H9 (cell line): Measurements from ENCODE around the gene SERINC3. TPM values are rescaled to one million over a fixed set of nuclear protein-coding genes. Genes with fewer than 3 reads are reported as not detected.

Source experiments
- DNase-seq: peaks from one replicate; pipeline ENCODE4 v3.0.0-alpha.2; 2017
- H2AFZ ChIP-seq: one replicate; pipeline ENCODE4 v1.6.1; 2013; ENCODE audit warnings: mild to moderate bottlenecking, low read length, control low read depth, moderate library complexity
- H2AK5ac ChIP-seq: 2 replicates; pipeline ENCODE4 v1.6.1; 2013; ENCODE audit warnings: low read length, control low read depth, mixed read lengths; ENCODE audit not compliant: insufficient read length
- H2BK120ac ChIP-seq: one replicate; pipeline ENCODE4 v1.6.1; 2013; ENCODE audit warnings: low read depth, mild to moderate bottlenecking, low read length, control low read depth, inconsistent platforms; ENCODE audit not compliant: poor library complexity, severe bottlenecking
- H2BK12ac ChIP-seq: 2 replicates; pipeline ENCODE4 v1.6.1; 2013; ENCODE audit warnings: low read length, control low read depth, mixed read lengths, low read depth; ENCODE audit not compliant: insufficient read length
- H2BK15ac ChIP-seq: 2 replicates; pipeline ENCODE4 v1.6.1; 2013; ENCODE audit warnings: low read depth, low read length, control low read depth
- H2BK20ac ChIP-seq: one replicate; pipeline ENCODE4 v1.6.1; 2013; ENCODE audit warnings: low read depth, mild to moderate bottlenecking, low read length, control low read depth, inconsistent platforms; ENCODE audit not compliant: poor library complexity, severe bottlenecking
- H2BK5ac ChIP-seq: 2 replicates; pipeline ENCODE4 v1.6.1; 2013; ENCODE audit warnings: low read length, control low read depth, mixed read lengths; ENCODE audit not compliant: insufficient read length
- H3K14ac ChIP-seq: 2 replicates; pipeline ENCODE4 v1.6.1; 2013; ENCODE audit warnings: low read length, control low read depth; ENCODE audit not compliant: insufficient read depth
- H3K18ac ChIP-seq: 2 replicates; pipeline ENCODE4 v1.6.1; 2013; ENCODE audit warnings: low read depth, mild to moderate bottlenecking, mixed read lengths, low read length, control low read depth; ENCODE audit not compliant: insufficient read length
- H3K23ac ChIP-seq: 2 replicates; pipeline ENCODE4 v1.6.1; 2013; ENCODE audit warnings: low read length, control low read depth, mixed read lengths, low read depth; ENCODE audit not compliant: insufficient read length
- H3K23me2 ChIP-seq: 2 replicates; pipeline ENCODE4 v1.6.1; 2013; ENCODE audit warnings: low read depth, mild to moderate bottlenecking, mixed read lengths, low read length, control low read depth; ENCODE audit not compliant: insufficient read length, poor library complexity, severe bottlenecking
- H3K27ac ChIP-seq: 2 replicates; pipeline ENCODE4 v1.5.1; 2013; ENCODE audit warnings: low read length, control low read depth, mixed read lengths, low read depth; ENCODE audit not compliant: insufficient read length
- H3K27me3 ChIP-seq: 2 replicates; pipeline ENCODE4 v1.6.1; 2013; ENCODE audit warnings: low read length, control low read depth, inconsistent platforms; ENCODE audit not compliant: insufficient read depth
- H3K4ac ChIP-seq: 2 replicates; pipeline ENCODE4 v1.6.1; 2013; ENCODE audit warnings: low read depth, mild to moderate bottlenecking, control low read depth, inconsistent platforms, low read length, moderate library complexity
- H3K4me1 ChIP-seq: 2 replicates; pipeline ENCODE4 v1.6.1; 2013; ENCODE audit warnings: low read length, control low read depth, inconsistent platforms; ENCODE audit not compliant: insufficient read depth
- H3K4me2 ChIP-seq: 2 replicates; pipeline ENCODE4 v1.6.1; 2013; ENCODE audit warnings: low read length, control low read depth, mixed read lengths; ENCODE audit not compliant: insufficient read length, insufficient read depth
- H3K56ac ChIP-seq: 2 replicates; pipeline ENCODE4 v1.6.1; 2013; ENCODE audit warnings: low read depth, mild to moderate bottlenecking, mixed read lengths, low read length, control low read depth; ENCODE audit not compliant: insufficient read length
- H3K79me1 ChIP-seq: 2 replicates; pipeline ENCODE4 v1.6.1; 2013; ENCODE audit warnings: low read depth, mild to moderate bottlenecking, moderate library complexity, low read length, control low read depth, inconsistent platforms; ENCODE audit not compliant: insufficient read depth, poor library complexity, severe bottlenecking
- H3K79me2 ChIP-seq: 2 replicates; pipeline ENCODE4 v1.6.1; 2013; ENCODE audit warnings: low read length, control low read depth, inconsistent platforms; ENCODE audit not compliant: insufficient read depth
- H3K9ac ChIP-seq: 2 replicates; pipeline ENCODE4 v1.6.1; 2013; ENCODE audit warnings: low read length, control low read depth, mixed read lengths; ENCODE audit not compliant: insufficient read length; ENCODE audit errors: extremely low read depth
- H3K9me3 ChIP-seq: one replicate; pipeline ENCODE4 v1.6.1; 2013; ENCODE audit warnings: low read depth, low read length, inconsistent platforms; ENCODE audit not compliant: control insufficient read depth
- H3T11ph ChIP-seq: one replicate; pipeline ENCODE4 v1.6.1; 2013; ENCODE audit warnings: mild to moderate bottlenecking, low read length, control low read depth, inconsistent platforms
- H4K20me1 ChIP-seq: one replicate; pipeline ENCODE4 v1.6.1; 2013; ENCODE audit not compliant: control insufficient read depth, insufficient read length, insufficient read depth
- H4K5ac ChIP-seq: 2 replicates; pipeline ENCODE4 v1.6.1; 2013; ENCODE audit warnings: low read depth, mild to moderate bottlenecking, mixed read lengths, low read length, control low read depth; ENCODE audit not compliant: insufficient read length
- H4K8ac ChIP-seq: replicated peaks from 2 replicates; pipeline ENCODE4 v1.6.1; 2013; ENCODE audit warnings: low read length, control low read depth, mixed read lengths, low read depth; ENCODE audit not compliant: insufficient read length
- H4K91ac ChIP-seq: 2 replicates; pipeline ENCODE4 v1.6.1; 2013; ENCODE audit warnings: low read depth, mild to moderate bottlenecking, moderate library complexity, mixed read lengths, low read length, control low read depth; ENCODE audit not compliant: insufficient read length
- H3K27ac Mint-ChIP-seq, 3 experiments: 2 replicates in 2 of 3; 3 replicates in 1 of 3; pipeline ENCODE4 v1.8.0; 2020 to 2021; ENCODE audit warnings: mixed read lengths in 3 of 3, mild to moderate bottlenecking in 1 of 3, moderate library complexity in 1 of 3
- H3K27me3 Mint-ChIP-seq: 2 replicates; pipeline ENCODE4 v1.8.0; 2021; ENCODE audit warnings: low read depth, mild to moderate bottlenecking, moderate library complexity, mixed read lengths
- H3K36me3 Mint-ChIP-seq, 3 experiments: 2 replicates in 2 of 3; 3 replicates in 1 of 3; pipeline ENCODE4 v1.8.0; 2020 to 2021; ENCODE audit warnings: low read depth in 3 of 3, mixed read lengths in 3 of 3; ENCODE audit not compliant: insufficient read depth in 1 of 3
- H3K4me1 Mint-ChIP-seq, 2 experiments: 2 replicates each; pipeline ENCODE4 v1.8.0; 2020; ENCODE audit warnings: mixed read lengths in 2 of 2
- H3K4me3 Mint-ChIP-seq, 2 experiments: 2 replicates in 1 of 2; 3 replicates in 1 of 2; pipeline ENCODE4 v1.8.0; 2020 to 2021; ENCODE audit warnings: mild to moderate bottlenecking in 2 of 2, mixed read lengths in 2 of 2, moderate library complexity in 1 of 2
- H3K9me3 Mint-ChIP-seq, 2 experiments: 2 replicates in 1 of 2; 3 replicates in 1 of 2; pipeline ENCODE4 v1.8.0; 2020; ENCODE audit warnings: mild to moderate bottlenecking in 2 of 2, mixed read lengths in 2 of 2, moderate library complexity in 1 of 2
- WGBS: extraction: QIAGEN DNeasy Blood & Tissue Kit; methylation state at CpG from one replicate; pipeline ENCODE4 v1.1.7; 2013; ENCODE audit warnings: missing lambda C conversion rate, low lambda C conversion rate, mixed read lengths; ENCODE audit not compliant: insufficient read length; ENCODE audit errors: extremely low coverage; 5-methylcytosine and 5-hydroxymethylcytosine counted together
- total RNA-seq: library from RNA; stranded (reverse); gene quantifications from 2 replicates; pipeline ENCODE4 v1.2.1, GENCODE V29; 2021
- TF ChIP-seq, protein P1 (sequence below): fragments of 200-600 bp; sonication (generic); conservative IDR thresholded peaks from 3 replicates; pipeline ENCODE4 v1.8.0; 2021; ENCODE audit warnings: antibody characterized with exemption, mild to moderate bottlenecking

Gene SERINC3
- total RNA-seq, 1 experiment from 2014 or later = 41.5 TPM

DNA sequence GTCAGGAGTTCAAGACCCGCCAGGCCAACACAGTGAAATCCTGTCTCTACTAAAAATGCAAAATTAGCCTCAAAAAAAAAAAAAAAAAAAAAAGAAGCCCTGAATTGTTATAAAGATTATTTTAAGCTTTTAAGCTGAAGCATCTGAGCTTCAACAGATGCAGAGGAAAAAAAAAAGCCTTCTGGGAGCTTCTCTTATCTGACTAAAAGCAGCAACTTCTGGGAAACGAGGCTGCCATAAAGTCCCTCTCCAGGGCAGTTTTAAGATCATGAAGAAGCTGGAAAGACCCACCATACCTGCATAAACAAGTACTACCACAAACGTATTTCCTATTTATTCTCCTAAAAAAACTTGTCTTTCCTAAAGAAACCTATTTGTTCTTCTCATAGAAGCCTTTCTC lies 3.6 kb downstream of the SERINC3 start:
- H3K14ac ChIP-seq = no peak overlapping the region
- Mint-ChIP-seq H3K4me3 (no peak overlapping the region), H3K27ac (no peak overlapping the region; a peak in 1 of 7 replicates), H3K4me1 (peaks cover 12 to 14% of the 10 kb centered on the region in 2 experiments), H3K36me3 (peaks cover 0 to 4% (median 0%) of the 10 kb centered on the region in 3 experiments; a peak in 1 of 7 replicates), H3K9me3 (no peaks in the 10 kb centered on the region), H3K27me3 (no peaks in the 10 kb centered on the region)
- H2BK15ac ChIP-seq = no peak overlapping the region
- H4K5ac ChIP-seq = no peak overlapping the region
- no peak overlapping the region for H2BK20ac ChIP-seq
- peaks cover 14% of the 10 kb centered on the region; the same call in 1 of the 2 replicates for H3K79me2 ChIP-seq
- peaks cover 3% of the 10 kb centered on the region for H3K23me2 ChIP-seq
- H3K27ac ChIP-seq = no peak overlapping the region
- H3T11ph ChIP-seq = no peak overlapping the region
- WGBS = 100% methylated on average over 1 of the region's 3 CpGs
- H3K56ac ChIP-seq = no peak overlapping the region
- no peak overlapping the region for H3K4me2 ChIP-seq
- H2AFZ ChIP-seq = no peak overlapping the region
- no peak overlapping the region for H2AK5ac ChIP-seq
- no peak overlapping the region for H4K8ac ChIP-seq
- H3K23ac ChIP-seq = no peak overlapping the region
- no peak overlapping the region for H2BK12ac ChIP-seq
- no peak overlapping the region for H3K18ac ChIP-seq
- no peak overlapping the region for H3K4ac ChIP-seq
- peaks cover 3% of the 10 kb centered on the region; the same call in 1 of the 2 replicates for H3K4me1 ChIP-seq
- H3K9me3 ChIP-seq = no peaks in the 10 kb centered on the region
- TF ChIP-seq, protein P1, sequence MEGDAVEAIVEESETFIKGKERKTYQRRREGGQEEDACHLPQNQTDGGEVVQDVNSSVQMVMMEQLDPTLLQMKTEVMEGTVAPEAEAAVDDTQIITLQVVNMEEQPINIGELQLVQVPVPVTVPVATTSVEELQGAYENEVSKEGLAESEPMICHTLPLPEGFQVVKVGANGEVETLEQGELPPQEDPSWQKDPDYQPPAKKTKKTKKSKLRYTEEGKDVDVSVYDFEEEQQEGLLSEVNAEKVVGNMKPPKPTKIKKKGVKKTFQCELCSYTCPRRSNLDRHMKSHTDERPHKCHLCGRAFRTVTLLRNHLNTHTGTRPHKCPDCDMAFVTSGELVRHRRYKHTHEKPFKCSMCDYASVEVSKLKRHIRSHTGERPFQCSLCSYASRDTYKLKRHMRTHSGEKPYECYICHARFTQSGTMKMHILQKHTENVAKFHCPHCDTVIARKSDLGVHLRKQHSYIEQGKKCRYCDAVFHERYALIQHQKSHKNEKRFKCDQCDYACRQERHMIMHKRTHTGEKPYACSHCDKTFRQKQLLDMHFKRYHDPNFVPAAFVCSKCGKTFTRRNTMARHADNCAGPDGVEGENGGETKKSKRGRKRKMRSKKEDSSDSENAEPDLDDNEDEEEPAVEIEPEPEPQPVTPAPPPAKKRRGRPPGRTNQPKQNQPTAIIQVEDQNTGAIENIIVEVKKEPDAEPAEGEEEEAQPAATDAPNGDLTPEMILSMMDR = no peak
- H3K27me3 ChIP-seq = no peaks in the 10 kb centered on the region
- H2BK5ac ChIP-seq = no peak overlapping the region
- H2BK120ac ChIP-seq = no peak overlapping the region
- no peak for DNase-seq
- no peak overlapping the region for H4K91ac ChIP-seq
- no peaks in the 10 kb centered on the region for H4K20me1 ChIP-seq
- peaks cover 18% of the 10 kb centered on the region for H3K79me1 ChIP-seq
- H3K9ac ChIP-seq = no peak overlapping the region
